GM13976 (cell line): Measurements from ENCODE around the gene GULP1.

Source experiments
- DNase-seq: peaks from one replicate; pipeline ENCODE4 v3.0.0; 2012; ENCODE audit warnings: low spot score
- in situ Hi-C: fragments of 300-500 bp; cut with MboI; formaldehyde crosslinking; loops from one replicate; pipeline ENCODE4 v1.12.0; 2022; ENCODE audit warnings: low sequenced_read_pairs, mixed read lengths, inconsistent platforms; ENCODE audit not compliant: unreplicated experiment
- TF ChIP-seq, protein P1 (sequence below): IDR thresholded peaks from 2 replicates; pipeline ENCODE4 v1.5.1; 2012; ENCODE audit warnings: borderline replicate concordance, mild to moderate bottlenecking; ENCODE audit not compliant: insufficient read depth; ENCODE audit errors: extremely low read depth, missing control alignments, control extremely low read depth

The GULP1 gene

DNA sequence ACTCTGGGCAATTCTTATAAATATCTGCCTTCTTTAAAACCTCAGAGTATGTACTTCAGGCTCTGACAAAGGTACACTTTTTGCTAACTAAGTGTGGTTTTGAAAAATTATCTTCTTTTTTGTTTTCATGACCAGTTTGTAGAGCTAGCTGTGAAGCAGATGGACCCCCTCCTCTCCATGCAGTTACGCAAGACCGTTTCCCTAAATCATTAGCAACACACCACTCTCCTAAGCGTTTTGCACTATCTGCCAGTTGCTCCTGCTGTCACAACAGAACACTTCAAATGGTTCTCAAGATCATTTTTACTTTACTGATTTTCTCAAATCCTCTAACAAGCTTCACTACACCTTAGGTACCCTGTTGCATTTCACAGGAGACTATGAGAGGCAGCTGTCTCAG lies 53.3 kb downstream of the GULP1 start:
- in situ Hi-C loops = no loop called here
- DNase-seq = no peak
- TF ChIP-seq, protein P1, sequence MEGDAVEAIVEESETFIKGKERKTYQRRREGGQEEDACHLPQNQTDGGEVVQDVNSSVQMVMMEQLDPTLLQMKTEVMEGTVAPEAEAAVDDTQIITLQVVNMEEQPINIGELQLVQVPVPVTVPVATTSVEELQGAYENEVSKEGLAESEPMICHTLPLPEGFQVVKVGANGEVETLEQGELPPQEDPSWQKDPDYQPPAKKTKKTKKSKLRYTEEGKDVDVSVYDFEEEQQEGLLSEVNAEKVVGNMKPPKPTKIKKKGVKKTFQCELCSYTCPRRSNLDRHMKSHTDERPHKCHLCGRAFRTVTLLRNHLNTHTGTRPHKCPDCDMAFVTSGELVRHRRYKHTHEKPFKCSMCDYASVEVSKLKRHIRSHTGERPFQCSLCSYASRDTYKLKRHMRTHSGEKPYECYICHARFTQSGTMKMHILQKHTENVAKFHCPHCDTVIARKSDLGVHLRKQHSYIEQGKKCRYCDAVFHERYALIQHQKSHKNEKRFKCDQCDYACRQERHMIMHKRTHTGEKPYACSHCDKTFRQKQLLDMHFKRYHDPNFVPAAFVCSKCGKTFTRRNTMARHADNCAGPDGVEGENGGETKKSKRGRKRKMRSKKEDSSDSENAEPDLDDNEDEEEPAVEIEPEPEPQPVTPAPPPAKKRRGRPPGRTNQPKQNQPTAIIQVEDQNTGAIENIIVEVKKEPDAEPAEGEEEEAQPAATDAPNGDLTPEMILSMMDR = no peak

DNA sequence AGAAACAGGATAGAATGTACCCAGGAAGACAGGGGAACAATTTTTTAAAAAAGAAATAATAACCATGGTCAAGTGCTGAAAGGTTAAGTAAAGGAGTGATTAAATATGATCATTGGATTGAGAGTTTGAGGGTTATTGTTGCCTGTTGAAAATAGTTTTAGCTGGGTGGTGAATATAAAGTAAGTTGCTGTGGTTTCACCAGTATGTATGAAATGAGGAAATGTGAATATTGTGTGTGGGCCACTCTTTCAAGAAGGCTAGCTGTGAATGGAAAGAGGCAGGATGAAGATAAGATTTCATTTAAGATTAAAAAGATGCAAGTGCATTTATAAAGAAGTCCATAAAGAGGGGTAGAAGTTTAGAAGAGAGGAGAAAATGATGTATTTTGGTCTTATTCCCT lies 53.8 kb downstream of the GULP1 start:
- in situ Hi-C loops = no loop called here
- no peak for DNase-seq
- TF ChIP-seq, protein P1 = no peak

DNA sequence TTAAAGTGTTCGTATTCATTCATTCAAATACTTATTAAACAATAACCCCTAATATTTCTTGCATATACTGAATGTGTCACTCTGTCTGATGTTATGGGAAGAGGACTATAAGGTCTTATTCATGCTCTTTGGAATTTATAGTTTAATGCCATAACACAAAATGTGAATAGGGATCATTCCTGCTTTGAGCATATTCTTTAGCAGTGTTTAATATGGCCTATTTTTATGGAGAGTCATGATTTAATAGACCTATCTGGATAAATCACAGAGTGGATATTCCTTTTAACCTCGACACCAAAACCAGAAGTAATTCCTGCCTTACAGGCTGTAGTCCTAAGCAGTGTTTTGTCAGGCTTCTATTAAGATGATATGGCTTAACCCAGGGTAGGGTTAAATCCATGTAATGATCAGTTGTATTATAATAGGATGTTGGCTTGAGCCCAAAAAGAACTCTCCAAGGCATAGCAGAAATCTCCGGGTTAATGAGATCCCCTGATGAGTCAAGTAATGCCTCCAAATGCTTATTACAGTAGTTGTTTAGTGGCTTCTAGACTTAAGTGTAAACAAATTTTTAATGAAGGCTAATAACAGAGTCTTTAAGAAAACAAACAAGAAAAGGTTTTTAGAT lies 54.3 kb downstream of the GULP1 start:
- TF ChIP-seq, protein P1 = no peak
- in situ Hi-C loops = no loop called here
- DNase-seq = no peak

DNA sequence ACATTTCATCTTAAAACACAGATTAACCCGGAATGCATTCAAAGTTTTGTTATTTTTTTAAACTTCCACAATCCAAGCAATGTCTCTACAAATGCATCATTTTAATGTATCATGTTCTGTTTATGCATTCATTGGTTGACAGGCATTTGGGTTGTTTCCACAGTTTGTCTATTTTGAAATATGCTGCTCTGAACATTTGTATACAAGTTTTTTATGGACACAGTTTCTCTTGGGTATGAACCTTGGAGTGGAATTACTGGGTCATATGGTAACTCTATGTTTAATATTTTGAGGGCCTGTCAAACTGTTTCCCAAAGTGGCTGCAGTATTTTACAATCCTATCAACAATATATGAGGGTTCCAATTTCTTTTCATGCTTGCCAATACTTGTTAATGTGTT lies 57.3 kb downstream of the GULP1 start:
- in situ Hi-C loops = no loop called here
- DNase-seq = no peak
- TF ChIP-seq, protein P1 = no peak

DNA sequence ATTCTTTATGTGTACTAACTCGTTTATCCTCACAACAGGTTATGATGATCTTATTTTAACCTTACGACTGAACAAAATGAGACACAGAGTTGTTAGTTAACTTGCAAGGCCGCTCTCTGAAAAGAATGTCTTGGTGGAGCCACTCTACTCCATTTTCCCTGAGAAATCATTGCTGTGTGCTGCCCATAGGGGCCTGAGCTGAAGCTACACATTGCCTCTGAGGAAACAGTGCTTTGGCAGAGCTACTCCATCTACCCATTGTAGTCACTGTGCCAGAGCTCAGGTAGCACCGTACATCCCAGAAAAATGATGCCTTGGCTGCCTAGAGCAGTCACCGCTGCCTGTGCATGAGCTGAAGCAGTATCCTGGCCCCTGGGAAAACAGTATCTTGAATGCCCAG lies 61.6 kb downstream of the GULP1 start:
- TF ChIP-seq, protein P1 = no peak
- DNase-seq = no peak
- in situ Hi-C loops = no loop called here

DNA sequence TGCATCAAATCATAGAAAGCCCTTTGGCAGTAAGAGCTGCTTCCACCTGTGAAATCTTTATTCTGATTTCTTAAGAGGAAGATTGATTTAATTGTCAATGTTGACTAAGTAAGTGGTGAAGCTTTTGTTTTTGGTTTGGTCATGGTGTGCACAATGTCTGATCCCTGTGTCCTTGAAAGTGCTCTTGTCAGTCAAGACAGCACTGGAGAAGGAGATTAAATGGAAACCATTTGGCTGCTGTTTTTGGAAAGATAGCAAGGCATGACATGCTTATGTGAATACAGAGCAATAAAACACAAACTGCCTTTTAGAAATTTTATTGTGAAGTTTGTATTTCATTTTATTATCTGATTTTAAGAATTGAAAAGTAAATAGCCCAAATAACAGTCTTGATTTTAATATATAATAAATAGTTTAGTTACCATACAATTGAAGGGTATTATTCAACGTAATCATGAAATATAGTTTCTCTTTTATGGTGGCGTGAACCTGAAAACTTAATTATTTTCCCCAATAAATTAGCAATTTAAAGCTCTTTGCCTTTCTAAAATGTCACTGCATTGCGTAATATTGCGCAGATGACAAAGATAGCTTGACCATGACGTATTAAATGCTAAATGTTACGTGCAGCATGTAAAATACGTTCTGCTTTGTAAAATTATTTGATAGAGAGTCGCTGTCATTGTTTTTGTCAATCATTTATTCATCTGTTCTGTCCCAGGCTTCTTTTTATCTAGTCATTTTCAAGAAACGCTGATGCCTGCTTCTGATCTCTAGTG lies 69.0 kb downstream of the GULP1 start:
- no peak for DNase-seq
- in situ Hi-C loops = no loop called here
- TF ChIP-seq, protein P1 = no peak
